KG1 (cell line): ENCODE data around the gene TNC.

ENCODE experiments used
- DNase-seq: peaks from one replicate; lab custom pipeline; 2025; lab: John Stamatoyannopoulos, UW

Gene TNC

GRCh38 chr9:115008536-115009270, 109.3 kb downstream of the TNC start:
- no peak for DNase-seq

- DNase-seq, result no peak
Measured at GRCh38 chr9:115006660-115007059, 111.3 kb downstream of the TNC start.

DNA sequence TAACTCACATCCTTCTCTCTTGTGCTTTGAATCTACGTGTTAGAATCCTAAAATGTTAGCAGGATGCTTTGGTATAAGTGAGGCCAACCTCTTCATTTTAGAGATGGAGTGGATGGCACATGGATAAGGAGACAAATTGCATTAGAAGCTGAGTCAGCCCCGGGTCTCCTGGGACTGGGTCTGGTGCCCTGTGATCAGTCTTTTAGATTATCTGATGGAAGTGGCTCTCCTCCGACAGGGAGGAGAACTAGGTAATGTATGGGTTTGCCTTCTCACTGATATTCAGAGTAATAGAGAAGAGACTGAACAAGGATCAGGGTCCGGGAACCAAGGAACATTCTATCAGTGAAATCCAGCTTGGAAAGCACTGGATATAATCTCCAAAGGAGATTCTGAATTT, 112.6 kb downstream of the TNC start:
- no peak for DNase-seq

DNA sequence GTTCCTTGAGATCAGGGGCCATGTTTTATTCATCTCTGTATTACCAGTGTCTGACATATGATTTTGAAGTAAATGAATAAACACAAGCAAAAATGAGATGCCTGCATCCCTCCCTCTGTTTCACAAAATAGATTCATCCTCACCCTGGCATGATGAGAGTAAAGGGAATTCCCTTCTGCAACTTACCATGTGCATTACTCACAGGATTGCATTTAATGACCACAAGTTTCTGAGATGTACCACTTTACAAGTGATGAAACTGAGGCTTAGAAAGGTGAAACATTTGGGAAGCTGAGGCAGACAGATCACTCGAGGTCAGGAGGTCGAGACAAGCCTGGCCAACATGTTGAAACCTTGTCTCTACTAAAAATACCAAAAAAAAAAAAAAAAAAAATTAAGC, 113.4 kb downstream of the TNC start:
- DNase-seq, result no peak

GRCh38 chr9:115002371-115003120, 115.4 kb downstream of the TNC start:
- DNase-seq, result no peak

DNA sequence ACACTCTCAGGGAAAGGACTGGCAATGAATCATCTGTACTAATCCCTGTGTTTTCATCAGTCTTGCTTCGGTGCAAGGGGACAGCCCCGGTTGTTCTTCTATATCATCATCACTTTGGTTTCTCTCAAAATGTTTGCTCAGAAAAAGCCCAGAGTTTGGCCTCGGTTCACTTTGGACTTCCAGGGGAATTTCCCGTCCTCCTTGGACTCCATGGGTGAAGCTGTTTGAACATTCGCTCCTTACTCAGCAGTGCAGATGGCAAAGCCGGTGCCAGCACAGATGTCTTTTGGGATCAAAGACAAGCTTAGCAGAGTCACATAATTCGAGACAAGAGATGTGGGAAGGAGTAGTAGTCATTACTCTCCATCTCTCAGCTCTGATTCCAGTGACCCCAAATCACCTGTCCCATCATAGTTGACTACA, 117.7 kb downstream of the TNC start:
- no peak for DNase-seq

GRCh38 chr9:114998326-114998725, 119.6 kb downstream of the TNC start:
- DNase-seq, result no peak

DNA sequence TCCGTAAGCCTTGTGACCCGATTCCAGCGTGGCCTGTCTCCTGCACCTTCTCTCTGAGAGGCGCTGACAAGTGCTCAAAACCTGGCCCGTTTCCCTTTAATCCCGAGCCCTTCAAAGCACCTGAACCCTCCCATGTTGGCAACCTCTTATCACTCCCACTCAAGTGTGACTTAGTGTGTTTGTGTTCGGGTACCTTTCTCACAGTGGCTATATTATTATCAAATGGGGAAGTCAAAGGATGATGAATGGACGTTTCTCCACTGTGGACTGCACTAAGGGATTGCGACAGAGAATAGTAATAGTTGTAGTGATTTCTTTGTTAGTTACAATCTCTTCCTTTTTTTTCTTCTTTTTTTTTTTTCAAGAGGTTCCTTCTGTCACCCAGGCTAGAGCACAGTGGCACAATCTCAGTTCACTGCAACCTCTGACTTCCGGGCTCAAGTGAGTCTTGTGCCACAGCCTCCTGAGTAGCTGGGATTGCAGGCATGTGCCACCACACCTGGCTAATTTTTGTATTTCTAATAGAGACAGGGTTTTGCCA, 122.2 kb downstream of the TNC start:
- no peak for DNase-seq

- DNase-seq, result no peak
Measured at GRCh38 chr9:114994768-114995167, 123.2 kb downstream of the TNC start.

DNA sequence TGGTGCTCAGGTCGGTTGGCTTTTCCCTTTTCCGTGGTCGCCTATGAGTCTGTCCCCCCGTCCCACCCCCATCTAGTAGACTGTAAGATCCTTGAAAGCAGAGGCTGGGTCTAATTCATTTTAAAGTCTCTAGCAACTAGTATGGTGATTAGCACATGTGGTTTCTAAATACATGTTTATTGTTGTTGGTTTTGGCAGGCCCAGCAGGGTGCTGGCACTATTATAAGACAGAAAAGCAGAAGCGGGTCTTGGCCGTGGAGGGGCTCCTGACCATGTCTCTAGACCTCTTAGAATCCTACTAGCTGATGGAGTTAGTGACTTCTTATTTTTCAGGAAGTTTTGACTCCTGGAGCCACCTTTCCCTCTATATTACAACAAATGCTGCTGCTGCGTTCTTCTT, 126.1 kb downstream of the TNC start:
- DNase-seq, result no peak

GRCh38 chr9:114990901-114991300, 127.1 kb downstream of the TNC start:
- DNase-seq, result no peak

DNA sequence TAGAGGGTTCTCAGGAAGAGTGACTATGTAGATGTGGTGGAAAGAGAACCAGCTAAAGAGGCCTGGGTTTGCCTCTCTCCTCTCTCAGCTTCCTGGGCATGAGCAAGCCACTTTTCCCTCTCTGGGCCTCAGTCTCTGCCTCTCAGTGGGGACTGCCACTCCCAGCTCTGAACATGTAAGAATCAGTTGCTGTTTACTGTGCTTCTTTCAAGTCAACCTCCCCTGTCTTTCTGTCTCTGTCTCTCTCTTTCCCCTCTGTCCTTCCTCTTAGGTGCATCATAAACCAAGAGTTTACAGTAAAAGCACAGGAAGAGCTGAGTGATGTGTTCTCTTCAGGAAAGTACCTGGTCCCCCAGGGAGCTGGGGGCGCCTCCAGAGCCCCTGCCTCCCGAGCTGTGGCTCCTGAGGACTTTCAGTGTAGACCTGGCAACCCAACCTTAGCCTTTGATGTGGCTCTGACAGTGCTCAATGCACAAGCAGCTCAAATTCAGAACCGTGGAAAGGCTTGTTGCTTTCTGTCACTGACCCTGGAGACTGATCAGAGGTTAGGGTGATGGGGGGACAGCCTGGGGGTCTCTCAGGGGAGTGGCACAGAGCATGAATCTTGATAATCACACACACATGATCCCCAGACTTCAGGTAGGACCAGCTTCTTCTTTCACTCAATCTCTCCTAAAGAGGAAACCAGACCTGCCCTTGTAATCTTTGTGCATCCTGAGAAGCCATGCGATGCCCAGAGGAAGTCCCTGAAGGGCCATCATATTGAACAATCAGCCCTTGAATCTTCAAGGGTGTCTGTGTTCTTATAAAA, 128.2 kb downstream of the TNC start:
- no peak for DNase-seq

DNA sequence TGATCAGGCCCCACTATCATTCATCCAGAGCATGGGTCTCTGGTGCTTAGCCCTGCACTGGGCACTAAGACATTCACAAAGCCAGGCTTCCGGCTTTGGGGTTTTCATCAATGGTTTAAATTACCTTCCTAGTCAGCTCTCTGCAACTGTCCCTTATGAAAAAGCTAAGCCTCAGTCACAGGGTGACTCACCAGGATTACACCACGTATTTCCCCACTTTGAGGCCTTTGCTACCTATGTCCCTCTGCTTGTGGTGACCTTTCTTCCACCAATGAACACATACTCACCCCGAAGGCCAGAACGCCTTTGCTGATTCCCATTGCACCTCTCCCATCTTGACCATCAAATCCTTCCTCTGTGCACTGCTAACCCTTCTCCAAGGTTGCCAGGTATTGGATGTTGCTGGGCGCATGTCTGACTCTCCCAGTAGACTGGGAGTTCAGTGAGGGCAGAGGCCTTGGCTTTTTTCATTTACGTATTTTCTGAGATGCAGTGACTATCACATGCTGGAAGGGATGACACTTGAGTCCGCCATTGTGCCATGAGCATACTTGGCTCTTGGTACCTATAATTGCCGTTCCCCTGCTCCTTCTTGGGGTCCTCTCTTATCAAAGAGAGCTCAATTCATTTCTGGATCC, 128.9 kb downstream of the TNC start:
- DNase-seq, result no peak

DNA sequence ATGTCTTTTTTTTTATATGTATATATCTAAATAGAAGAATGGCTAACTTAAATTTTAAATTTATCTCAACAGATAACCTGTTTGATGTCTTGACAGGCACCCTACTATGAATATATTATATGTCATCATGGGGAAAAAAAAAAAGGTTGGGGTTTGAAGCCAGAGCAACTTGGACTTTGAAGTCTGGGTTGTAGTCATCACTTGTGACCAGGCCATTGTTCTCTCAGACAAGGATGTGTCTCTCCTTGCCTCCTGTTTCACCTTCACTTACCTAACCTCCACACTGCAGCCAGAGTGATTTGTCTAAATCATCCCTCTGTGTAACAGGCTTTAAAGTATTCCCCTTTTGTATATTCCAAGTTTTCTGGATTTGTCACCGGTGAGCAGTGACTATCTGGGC, 130.8 kb downstream of the TNC start:
- DNase-seq, result no peak

DNA sequence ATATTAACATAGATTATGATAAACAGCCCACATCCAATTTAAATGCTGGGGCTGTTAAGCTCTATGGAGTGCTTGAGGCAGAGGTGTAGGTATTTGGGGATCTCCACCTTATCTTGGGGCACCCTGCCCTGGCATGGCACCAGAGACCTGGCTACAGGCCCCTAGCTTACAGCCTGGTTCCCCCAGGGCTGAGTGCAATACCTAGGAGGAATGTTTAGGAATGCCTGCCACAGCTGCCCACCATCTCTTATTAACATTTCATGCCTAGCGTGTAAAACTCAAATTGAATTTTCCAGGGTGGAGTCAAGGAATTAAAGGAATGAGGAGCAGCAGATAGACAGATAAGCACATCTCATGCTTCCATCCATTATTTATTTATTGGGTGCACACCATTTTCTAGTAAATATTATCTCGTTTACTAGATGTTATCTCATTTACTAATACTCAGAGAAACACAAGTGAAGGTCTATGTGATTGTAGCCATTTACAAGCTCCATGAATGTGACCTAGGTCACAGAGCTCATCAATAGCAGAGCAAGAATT, 131.9 kb downstream of the TNC start:
- no peak for DNase-seq

- DNase-seq, result no peak
Measured at GRCh38 chr9:114981063-114981462, 136.9 kb downstream of the TNC start.

- no peak for DNase-seq
Measured at GRCh38 chr9:114973216-114973615, 144.7 kb downstream of the TNC start.

DNA sequence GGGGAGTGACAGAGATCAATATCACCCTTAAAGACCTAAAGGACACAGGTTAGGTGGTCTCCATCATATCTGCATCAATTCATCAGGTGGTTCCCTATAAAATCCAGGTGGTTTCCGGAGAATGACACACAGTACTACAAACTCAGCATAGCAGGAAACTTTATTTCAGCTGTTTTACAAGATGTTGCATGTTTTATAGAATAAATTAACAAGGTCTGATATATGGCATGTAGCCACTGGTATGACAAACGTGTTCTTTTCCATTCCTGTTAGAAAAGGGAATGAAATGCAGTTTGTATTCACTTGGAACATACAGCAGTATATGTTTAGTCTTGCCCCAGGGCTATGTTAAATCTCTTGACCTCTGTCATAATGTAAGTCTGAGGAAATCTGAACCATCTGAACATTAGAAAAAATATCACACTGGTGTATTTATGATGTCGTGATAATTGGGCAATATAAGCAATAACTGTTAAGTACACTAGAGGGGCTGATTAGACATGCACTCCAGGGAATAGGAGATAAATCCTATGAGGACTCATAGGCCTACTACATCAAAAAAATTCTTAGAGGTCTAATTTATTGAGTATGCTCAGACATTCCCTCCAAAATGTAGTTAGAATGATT, 145.3 kb downstream of the TNC start:
- no peak for DNase-seq
